CD14-positive monocyte (primary cell): ENCODE measurements around the gene VTI1A. TPM values are rescaled to one million over a fixed set of nuclear protein-coding genes. Genes with fewer than 3 reads are reported as not detected.

Experiments used
- DNase-seq, 3 donors: peaks; one replicate each; pipeline ENCODE4 v3.0.0-alpha.2; 2011 to 2022
- H2AFZ ChIP-seq: 2 replicates; pipeline ENCODE4 v1.6.0; 2012; ENCODE audit warnings: mild to moderate bottlenecking, low read depth, low read length, inconsistent platforms; ENCODE audit not compliant: insufficient read depth, poor library complexity, severe bottlenecking
- H3K27ac ChIP-seq, 2 donors: 1 replicate in 1 of 2; 2 replicates in 1 of 2; pipeline ENCODE4 v1.5.1; 2012 to 2013; ENCODE audit warnings: low read length in 2 of 2, control low read depth in 1 of 2, inconsistent platforms in 1 of 2, low read depth in 1 of 2, mild to moderate bottlenecking in 1 of 2
- H3K27me3 ChIP-seq, 2 donors: one replicate each; pipeline versions ENCODE4 v1.6.0 to v1.6.1; 2011 to 2013; ENCODE audit warnings: low read length in 2 of 2; ENCODE audit not compliant: control insufficient read depth in 2 of 2, insufficient read depth in 2 of 2
- H3K36me3 ChIP-seq, 2 donors: replicated peaks in 1 of 2; 1 replicate in 1 of 2; 2 replicates in 1 of 2; pipeline versions ENCODE4 v1.5.1 to v1.6.1; 2012 to 2013; ENCODE audit warnings: low read length in 2 of 2, control low read depth in 1 of 2, inconsistent platforms in 1 of 2, mild to moderate bottlenecking in 1 of 2; ENCODE audit not compliant: insufficient read depth in 2 of 2, control insufficient read depth in 1 of 2
- H3K4me1 ChIP-seq, 2 donors: 1 replicate in 1 of 2; 2 replicates in 1 of 2; pipeline versions ENCODE4 v1.5.1 to v1.6.1; 2012 to 2013; ENCODE audit warnings: low read length in 2 of 2, control low read depth in 1 of 2, inconsistent platforms in 1 of 2, mild to moderate bottlenecking in 1 of 2, moderate library complexity in 1 of 2; ENCODE audit not compliant: insufficient read depth in 2 of 2, control insufficient read depth in 1 of 2
- H3K4me2 ChIP-seq: replicated peaks from 2 replicates; pipeline ENCODE3; 2012; ENCODE audit warnings: low read length, moderate library complexity, mild to moderate bottlenecking; ENCODE audit not compliant: poor library complexity, severe bottlenecking; ENCODE audit errors: extremely low read depth
- H3K4me3 ChIP-seq, 3 experiments: fragments of 200-600 bp in 1 of 3; sonication (generic) in 1 of 3; replicated peaks in 1 of 3; 1 replicate in 2 of 3; 2 replicates in 1 of 3; pipeline ENCODE4 v1.5.1; 2011 to 2013; ENCODE audit warnings: low read length in 3 of 3, mild to moderate bottlenecking in 3 of 3, control low read depth in 2 of 3, low read depth in 2 of 3, inconsistent platforms in 1 of 3, moderate library complexity in 1 of 3
- H3K79me2 ChIP-seq: 2 replicates; pipeline ENCODE4 v1.6.0; 2012; ENCODE audit warnings: mild to moderate bottlenecking, control low read depth, inconsistent platforms, low read length, moderate library complexity; ENCODE audit not compliant: insufficient read depth
- H3K9ac ChIP-seq: 2 replicates; pipeline ENCODE4 v1.6.0; 2017; ENCODE audit warnings: low read length, mild to moderate bottlenecking; ENCODE audit not compliant: insufficient read depth, poor library complexity, severe bottlenecking
- H3K9me3 ChIP-seq, 2 donors: replicated peaks in 1 of 2; 1 replicate in 1 of 2; 2 replicates in 1 of 2; pipeline versions ENCODE4 v1.5.1 to v1.6.1; 2012 to 2013; ENCODE audit warnings: low read length in 2 of 2, control low read depth in 1 of 2; ENCODE audit not compliant: control insufficient read depth in 1 of 2, insufficient read depth in 1 of 2
- H4K20me1 ChIP-seq: 2 replicates; pipeline ENCODE4 v1.6.0; 2012; ENCODE audit warnings: mild to moderate bottlenecking, low read length, control low read depth, moderate library complexity; ENCODE audit not compliant: insufficient read depth
- H3K27ac Mint-ChIP-seq, 7 donors: one replicate each; pipeline ENCODE4 v1.8.0; 2020; ENCODE audit warnings: mild to moderate bottlenecking in 7 of 7, mixed read lengths in 7 of 7, moderate library complexity in 6 of 7, inconsistent platforms in 2 of 7
- H3K27me3 Mint-ChIP-seq, 3 donors: one replicate each; pipeline ENCODE4 v1.8.0; 2021 to 2022; ENCODE audit warnings: low read depth in 3 of 3, mild to moderate bottlenecking in 3 of 3, mixed read lengths in 3 of 3, moderate library complexity in 3 of 3, inconsistent platforms in 1 of 3
- H3K36me3 Mint-ChIP-seq, 2 donors: one replicate each; pipeline ENCODE4 v1.8.0; 2020; ENCODE audit warnings: mixed read lengths in 2 of 2, inconsistent platforms in 1 of 2, mild to moderate bottlenecking in 1 of 2
- H3K4me1 Mint-ChIP-seq: one replicate; pipeline ENCODE4 v1.8.0; 2020; ENCODE audit warnings: mild to moderate bottlenecking, mixed read lengths
- H3K4me3 Mint-ChIP-seq, 2 donors: one replicate each; pipeline ENCODE4 v1.8.0; 2020; ENCODE audit warnings: mild to moderate bottlenecking in 2 of 2, mixed read lengths in 2 of 2, moderate library complexity in 1 of 2
- H3K9me3 Mint-ChIP-seq, 7 donors: one replicate each; pipeline ENCODE4 v1.8.0; 2020 to 2022; ENCODE audit warnings: mixed read lengths in 7 of 7, mild to moderate bottlenecking in 6 of 7, moderate library complexity in 6 of 7, inconsistent platforms in 2 of 7
- WGBS: methylation state at CpG from one replicate; pipeline ENCODE4 v1.1.5; 2013; ENCODE audit warnings: missing lambda C conversion rate; ENCODE audit not compliant: insufficient coverage; 5-methylcytosine and 5-hydroxymethylcytosine counted together
- intact Hi-C, 2 donors: fragments of 100-400 bp; cut with micrococcal nuclease; formaldehyde crosslinking; loops; one replicate each; pipeline versions ENCODE4 v1.15.0 to v1.15.1; 2023
- polyA plus RNA-seq, 3 donors: library from polyadenylated mRNA; depleted of rRNA in 1 of 3; unstranded in 2 of 3; stranded (reverse) in 1 of 3; fragments of 300-500 nt in 2 of 3; fragments of >200 nt in 1 of 3; fragmentation: Illumina TruSeq in 2 of 3; gene quantifications; 1 replicate in 2 of 3; 2 replicates in 1 of 3; pipeline ENCODE4 v1.2.3, GENCODE V29; 2012 to 2021
- TF ChIP-seq, protein P1 (sequence below): fragments of 200-600 bp; IDR thresholded peaks from one replicate; pipeline ENCODE4 v1.8.0; 2022; ENCODE audit warnings: antibody characterized with exemption, mild to moderate bottlenecking

Gene VTI1A
- polyA plus RNA-seq, 3 donors = 23.6 to 25.4 (median 24.1) TPM

GRCh38 chr10:112732277-112732921 lies 285.4 kb downstream of the VTI1A start:
- intact Hi-C loops = no loop called here
- TF ChIP-seq, protein P1, sequence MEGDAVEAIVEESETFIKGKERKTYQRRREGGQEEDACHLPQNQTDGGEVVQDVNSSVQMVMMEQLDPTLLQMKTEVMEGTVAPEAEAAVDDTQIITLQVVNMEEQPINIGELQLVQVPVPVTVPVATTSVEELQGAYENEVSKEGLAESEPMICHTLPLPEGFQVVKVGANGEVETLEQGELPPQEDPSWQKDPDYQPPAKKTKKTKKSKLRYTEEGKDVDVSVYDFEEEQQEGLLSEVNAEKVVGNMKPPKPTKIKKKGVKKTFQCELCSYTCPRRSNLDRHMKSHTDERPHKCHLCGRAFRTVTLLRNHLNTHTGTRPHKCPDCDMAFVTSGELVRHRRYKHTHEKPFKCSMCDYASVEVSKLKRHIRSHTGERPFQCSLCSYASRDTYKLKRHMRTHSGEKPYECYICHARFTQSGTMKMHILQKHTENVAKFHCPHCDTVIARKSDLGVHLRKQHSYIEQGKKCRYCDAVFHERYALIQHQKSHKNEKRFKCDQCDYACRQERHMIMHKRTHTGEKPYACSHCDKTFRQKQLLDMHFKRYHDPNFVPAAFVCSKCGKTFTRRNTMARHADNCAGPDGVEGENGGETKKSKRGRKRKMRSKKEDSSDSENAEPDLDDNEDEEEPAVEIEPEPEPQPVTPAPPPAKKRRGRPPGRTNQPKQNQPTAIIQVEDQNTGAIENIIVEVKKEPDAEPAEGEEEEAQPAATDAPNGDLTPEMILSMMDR = no peak
- Mint-ChIP-seq H3K4me3 (no peak overlapping the region), H3K4me1 (peaks cover 8% of the 10 kb centered on the region), H3K27ac (no peak overlapping the region), H3K36me3 (peaks cover 5 to 6% of the 10 kb centered on the region in 2 donors), H3K9me3 (no peaks in the 10 kb centered on the region), H3K27me3 (peaks cover 0 to 2% (median 0%) of the 10 kb centered on the region in 3 donors)
- Histone ChIP-seq H3K27me3 (no peaks in the 10 kb centered on the region), H3K79me2 (no peaks in the 10 kb centered on the region), H3K9ac (no peak overlapping the region), H3K4me2 (no peak overlapping the region), H3K4me3 (no peak overlapping the region), H2AFZ (no peak overlapping the region), H3K27ac (no peak overlapping the region), H3K4me1 (no peaks in the 10 kb centered on the region), H3K36me3 (no peaks in the 10 kb centered on the region), H4K20me1 (peaks cover 3% of the 10 kb centered on the region), H3K9me3 (no peaks in the 10 kb centered on the region)
- no peak for DNase-seq
- 100% methylated on average over 2 of the region's 3 CpGs for WGBS

DNA sequence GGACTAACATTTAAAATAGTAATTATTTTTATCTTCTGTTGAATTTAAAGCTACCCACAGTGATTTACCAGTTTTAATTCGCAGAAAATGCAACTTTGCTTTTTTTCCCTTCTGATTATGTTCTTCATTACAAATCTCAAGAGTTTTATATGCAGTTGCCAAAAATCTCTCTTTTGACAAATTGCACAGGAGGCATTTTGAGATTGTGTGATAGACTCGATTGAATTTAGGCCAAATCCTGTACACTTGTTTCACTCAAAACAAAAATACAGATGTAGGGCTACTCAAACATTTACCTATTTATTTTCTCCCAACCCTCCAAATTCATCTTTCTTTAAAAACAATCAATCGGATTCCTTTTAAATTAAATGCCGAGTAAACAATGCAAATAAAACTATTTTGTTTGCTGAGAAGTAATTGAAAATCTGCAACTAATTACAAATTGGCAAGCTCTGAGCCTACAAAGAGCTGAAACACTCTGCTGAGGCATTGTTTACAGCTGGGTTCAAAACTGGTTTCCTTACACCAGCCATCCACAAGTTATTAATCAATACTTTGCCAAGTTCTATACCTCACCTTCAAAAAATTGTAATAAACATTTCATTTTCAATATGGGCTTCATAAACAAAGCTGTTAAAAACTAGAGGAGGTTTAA lies 288.2 kb downstream of the VTI1A start:
- no peak overlapping the region for H3K9ac ChIP-seq
- no peak overlapping the region for H2AFZ ChIP-seq
- intact Hi-C loops = no loop called here
- H3K4me1 ChIP-seq = no peaks in the 10 kb centered on the region
- Mint-ChIP-seq H3K9me3 (peaks cover 0 to 1% (median 0%) of the 10 kb centered on the region in 7 donors), H3K4me1 (peaks cover 8% of the 10 kb centered on the region), H3K36me3 (peaks cover 18 to 22% of the 10 kb centered on the region in 2 donors), H3K27ac (no peak overlapping the region), H3K4me3 (no peak overlapping the region), H3K27me3 (peaks cover 0 to 2% (median 0%) of the 10 kb centered on the region in 3 donors)
- H3K36me3 ChIP-seq = no peaks in the 10 kb centered on the region
- no peak overlapping the region for H3K4me3 ChIP-seq
- WGBS = no CpG with 5 or more reads among the region's 4 CpGs
- H3K9me3 ChIP-seq = no peaks in the 10 kb centered on the region
- H3K27me3 ChIP-seq = no peaks in the 10 kb centered on the region
- TF ChIP-seq, protein P1 = no peak
- H3K4me2 ChIP-seq = no peak overlapping the region
- no peaks in the 10 kb centered on the region for H3K79me2 ChIP-seq
- H4K20me1 ChIP-seq = peaks cover 3% of the 10 kb centered on the region
- DNase-seq = no peak
- no peak overlapping the region for H3K27ac ChIP-seq
